GM18907 (cell line): ENCODE data around the gene EHD4.
A peak's percentile ranks its signal among the peaks of the same experiment; 100 is the strongest.

Source experiments
- ATAC-seq: cut with Tn5 transposase; IDR thresholded peaks from one replicate; pipeline ENCODE4 v1.9.1; 2021; ENCODE audit warnings: mild to moderate bottlenecking, moderate library complexity; ENCODE audit not compliant: unreplicated experiment

Gene EHD4

DNA sequence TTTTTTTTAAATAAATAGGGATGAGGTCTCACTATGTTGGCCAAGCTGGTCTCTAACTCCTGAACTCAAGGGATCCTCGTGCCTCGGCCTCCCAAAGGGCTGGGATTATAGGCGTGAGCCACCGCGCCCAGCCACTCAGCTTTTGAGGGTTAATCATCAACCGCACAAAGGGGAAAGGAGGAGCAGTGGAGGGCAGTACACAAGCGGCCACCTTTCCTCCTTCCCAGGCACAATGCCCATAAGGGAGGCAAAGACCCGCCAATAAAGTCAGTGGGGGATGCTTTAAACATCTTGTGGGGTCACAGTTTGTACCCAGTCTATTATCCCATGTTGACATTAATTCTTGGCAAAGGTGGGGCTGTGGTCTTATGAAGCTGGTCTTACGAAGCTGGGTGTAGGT lies 32.4 kb downstream of the EHD4 start:
- no peak for ATAC-seq

DNA sequence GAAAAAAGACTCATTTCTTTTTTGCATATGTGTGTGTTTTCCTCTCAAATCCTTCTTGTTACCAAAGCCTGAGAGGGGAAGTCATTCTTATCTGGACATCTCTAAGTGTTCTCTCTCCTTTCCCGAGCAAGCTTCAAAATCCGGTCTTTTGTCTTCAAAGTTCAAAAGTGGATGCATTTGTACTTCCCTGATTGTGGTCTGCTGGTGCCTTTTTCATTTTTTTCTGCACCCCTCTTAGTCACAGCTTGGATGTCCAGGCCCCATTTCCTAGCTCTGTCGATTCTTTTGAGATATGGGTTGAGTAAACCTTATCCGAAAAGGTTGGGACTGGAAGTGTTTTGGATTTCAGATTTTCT lies 34.8 kb downstream of the EHD4 start:
- ATAC-seq = no peak

DNA sequence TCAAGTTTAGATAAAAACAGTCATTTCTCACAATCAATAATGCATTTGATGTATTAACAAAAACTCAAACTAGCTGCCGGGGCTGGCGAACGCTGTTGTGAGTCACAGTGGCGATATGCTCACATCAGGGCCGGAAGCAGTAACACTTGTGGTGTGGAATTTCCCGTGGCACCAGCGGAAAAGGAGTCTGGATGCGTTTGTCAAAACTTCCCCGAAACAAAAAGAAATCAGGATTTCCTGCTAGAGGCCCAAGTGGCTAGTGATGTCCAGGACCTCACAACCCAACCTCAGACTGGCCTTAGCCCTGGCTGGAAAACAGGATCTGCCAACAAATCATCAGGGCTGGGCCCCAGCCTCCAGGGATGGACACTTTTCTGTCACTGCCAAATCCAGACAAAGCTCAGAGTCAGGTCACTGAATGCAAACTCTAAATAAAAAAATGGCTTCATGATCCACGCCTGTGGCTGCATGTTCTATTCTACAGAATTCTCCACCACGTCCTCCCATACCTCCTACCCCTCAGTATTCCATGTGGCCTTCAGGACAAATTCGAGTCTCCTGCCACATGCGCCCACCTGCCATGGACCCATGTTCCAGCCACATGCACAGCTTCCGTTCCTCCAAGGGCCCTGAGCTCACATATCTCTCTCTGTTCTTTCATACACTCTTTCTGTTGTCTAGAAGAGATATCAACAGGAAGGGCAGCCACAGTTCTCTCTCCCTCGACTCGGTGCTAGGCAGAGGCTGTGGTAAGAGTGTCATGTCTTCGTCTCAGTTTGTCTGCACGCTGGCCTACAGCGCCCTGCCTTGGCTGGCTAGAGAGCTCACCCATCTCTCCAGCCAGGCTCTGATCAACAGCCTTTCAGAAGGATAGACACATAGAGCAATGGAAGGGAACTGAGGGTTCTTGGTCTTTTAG lies 35.4 kb downstream of the EHD4 start:
- no peak for ATAC-seq

- ATAC-seq = no peak
Measured at GRCh38 chr15:41936155-41936554, 36.2 kb downstream of the EHD4 start.

GRCh38 chr15:41935566-41936020 lies 36.8 kb downstream of the EHD4 start:
- ATAC-seq = no peak

DNA sequence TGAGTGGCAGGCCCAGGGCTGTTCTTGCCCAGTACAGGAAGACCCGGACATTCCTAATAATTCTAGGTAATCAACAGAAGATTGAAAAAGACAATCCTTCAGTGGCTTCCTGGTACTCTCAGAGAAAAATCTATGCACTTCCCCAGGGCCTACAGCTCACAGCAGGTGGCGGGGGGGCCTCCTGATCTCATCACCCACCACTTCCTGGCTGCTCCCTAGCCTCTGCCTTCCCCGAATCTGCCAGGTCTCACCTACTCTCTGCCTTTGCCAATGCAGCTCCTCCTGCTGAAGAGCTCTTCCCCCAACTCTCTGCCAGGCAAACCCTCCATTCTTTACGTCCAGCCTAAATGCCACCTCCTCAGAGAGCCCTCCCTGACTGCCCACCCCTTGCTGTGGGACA lies 37.5 kb downstream of the EHD4 start:
- no peak for ATAC-seq

DNA sequence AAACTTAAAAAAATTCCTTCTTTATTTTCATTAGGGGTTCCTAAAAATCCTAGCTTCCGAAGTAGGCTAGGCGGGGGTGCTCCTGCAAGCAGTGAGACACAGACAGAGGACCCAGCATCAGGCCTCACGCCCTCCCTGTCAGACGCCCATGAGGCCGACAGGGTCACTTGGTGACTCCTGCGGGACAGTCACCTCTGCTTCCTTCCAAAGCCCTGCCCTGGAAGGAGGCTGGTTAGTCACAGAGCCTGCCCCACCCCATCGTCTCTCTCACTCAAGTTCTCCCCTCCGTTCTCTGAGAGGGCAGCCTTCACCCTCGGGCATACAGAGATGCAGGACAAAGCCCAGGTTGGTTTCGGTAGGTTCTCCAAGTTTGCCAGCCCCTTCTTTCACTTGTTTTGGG lies 38.6 kb downstream of the EHD4 start:
- no peak for ATAC-seq

DNA sequence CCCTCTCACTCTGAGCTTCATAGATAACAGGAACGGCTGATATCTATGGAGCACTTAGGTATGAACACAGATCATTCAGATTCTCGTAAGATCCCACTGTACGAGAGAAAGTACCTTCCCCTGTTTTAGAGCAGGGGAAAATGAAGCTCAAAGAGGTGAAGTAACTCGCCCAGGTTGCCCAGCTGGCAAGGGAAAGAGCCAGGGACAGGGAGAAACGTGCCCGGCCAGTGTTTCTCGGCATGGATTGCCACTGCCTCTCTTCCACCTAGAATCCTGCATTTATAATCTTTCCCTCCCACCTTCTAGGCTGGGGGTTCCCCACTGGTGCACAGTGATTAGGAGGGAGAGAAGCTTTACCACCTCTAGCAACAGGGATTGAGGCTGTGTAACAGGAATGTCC lies 39.0 kb downstream of the EHD4 start:
- no peak for ATAC-seq

DNA sequence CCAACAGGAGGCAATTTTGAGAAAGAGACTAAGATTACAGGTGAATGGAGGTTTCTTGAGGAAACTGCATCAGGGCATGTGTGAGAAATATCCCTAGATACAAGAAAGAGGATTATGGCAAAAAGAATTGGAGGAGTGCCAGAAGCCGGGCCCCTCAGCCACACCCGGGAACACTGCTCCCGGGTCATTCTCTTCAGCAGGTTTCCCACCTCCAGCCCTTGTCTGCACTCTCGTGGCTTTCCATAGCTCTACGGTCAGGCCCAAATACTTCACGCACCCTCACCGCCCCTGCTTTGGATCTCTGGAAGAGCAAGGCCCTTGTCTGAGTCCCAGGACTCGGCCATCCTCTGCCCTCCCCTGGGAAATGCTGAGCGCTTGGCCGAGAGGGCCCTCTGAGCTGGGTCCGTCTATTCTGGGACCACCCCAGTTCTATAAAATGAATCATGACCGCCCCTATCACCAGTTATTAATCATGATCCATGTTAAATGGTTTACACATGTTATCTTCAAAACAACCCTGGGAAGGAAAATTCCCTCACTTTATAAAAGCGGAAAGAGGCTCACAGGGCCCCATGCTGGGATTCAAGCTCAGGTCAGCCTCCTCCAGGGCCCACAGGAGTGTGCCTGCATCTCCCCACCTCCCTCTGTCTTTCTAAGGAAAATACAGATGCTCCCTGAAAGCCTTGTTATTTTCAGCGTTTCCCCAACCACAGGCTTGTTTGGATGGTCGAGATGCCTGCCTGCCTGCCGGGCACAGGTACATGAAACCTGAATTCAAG lies 39.7 kb downstream of the EHD4 start:
- no peak for ATAC-seq

- no peak for ATAC-seq
Measured at GRCh38 chr15:41932101-41932500, 40.3 kb downstream of the EHD4 start.

DNA sequence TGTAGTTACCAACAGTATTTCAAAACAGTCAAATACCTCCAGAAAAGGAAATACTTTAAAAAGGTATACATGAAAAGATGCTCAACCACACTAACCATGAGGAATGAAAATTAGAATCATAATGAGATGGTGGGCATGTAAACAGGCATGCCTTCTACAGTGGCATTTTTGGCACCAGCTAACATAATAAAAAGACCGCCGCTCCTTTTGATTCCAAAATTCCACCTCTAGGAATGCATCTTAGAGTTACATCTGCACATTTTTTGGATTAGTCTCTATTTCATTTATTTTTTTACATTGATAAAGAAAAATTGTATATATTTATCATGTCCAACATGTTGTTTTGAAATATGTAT lies 41.5 kb downstream of the EHD4 start:
- no peak for ATAC-seq

DNA sequence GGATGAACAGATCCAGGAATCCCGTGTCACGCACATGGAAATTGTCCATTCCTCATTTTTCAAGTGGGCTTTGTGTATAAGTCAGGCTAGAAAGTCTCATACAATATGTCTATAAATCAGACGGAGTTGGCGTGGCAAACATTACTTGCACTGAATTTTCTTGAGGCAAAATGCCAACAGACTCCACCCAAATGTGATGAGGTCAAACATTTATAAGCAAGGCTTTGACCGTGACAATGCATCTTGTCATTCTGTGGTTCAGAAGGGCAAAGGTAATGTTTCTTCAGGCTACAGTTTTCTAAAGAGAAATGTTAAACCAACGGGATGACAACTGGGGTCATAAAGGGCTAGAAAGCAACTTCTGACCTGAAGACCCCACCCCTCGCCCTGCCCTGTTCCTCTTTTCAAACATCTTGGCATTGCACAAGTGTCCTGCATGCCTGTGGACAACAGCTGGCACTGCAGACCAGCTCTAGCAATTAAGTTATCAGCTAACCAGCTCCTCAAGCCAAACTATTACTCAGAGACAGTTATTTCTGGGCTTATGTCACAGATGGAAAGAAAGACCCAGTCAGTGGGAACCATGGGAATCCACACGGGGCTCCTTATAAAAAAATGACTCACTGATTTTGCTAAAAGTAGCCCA lies 42.0 kb downstream of the EHD4 start:
- ATAC-seq = no peak

GRCh38 chr15:41928637-41929620 lies 43.4 kb downstream of the EHD4 start:
- ATAC-seq = peak; percentile 66

GRCh38 chr15:41928100-41928499 lies 44.3 kb downstream of the EHD4 start:
- no peak for ATAC-seq

- no peak for ATAC-seq
Measured at GRCh38 chr15:41927536-41927935, 44.8 kb downstream of the EHD4 start.

DNA sequence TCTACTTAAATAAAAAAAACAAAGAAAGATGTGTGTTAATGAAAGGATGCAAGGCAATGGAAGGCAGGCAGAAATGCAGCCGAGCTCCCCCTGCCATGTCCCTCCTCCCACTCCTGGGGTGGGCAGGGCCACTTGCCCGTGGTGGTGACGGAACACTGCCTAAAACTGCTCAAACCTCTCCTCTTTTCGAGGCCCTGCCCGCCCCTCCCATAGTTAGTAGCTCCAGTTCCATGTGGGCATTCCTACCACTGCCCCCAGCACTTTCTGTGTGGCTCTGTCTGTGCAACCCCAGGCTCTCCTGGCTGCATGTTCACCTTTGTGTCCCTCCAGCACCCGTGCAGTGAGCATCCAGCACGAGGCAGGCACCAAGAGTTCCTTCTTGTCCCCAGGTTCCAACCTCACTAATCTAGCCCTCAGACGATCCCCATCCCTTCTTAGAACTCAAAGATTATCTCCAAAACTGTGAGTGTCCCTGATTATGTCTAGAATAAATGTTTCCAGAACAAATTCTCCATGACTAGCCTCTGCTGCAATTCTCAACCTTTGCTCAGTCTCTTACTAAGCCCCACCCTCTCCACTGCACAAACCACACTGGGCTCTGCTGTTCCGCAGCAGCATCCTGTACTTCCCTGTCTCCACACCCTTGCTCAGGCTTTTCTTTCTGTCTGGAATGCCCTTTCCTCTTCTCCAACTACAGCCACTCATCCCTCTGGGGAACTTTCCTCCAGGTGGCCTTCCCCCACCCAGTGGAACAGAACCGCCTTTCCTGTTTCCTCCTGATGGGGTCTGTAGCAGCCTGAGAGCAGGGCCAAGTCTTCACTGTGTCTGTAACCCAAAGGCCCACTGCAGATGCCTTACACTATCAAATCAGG lies 45.9 kb downstream of the EHD4 start:
- no peak for ATAC-seq

DNA sequence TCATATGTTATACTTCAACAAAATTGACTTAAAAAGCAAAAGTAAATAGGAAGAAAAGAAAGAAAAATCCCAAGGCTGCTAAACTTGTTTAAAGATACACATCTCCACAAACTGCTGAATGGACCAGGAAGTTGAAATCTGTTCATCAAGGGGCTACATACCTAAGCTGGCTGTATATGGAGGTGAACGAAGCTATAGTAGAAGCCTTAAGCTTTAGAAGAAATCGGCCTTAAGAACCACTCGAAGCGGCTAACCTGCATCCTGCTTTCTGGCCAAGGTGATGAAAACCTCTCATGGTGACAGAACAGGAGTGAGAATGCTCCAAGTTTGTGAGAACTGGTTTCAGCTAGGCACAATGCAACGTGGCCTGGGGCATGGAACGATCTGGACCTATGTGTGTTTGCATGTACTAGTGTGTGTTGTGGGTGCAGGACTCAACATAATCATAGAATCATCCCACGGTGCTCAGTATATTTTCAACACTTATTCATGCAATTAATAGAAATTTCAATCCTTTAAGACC lies 47.2 kb downstream of the EHD4 start:
- no peak for ATAC-seq

DNA sequence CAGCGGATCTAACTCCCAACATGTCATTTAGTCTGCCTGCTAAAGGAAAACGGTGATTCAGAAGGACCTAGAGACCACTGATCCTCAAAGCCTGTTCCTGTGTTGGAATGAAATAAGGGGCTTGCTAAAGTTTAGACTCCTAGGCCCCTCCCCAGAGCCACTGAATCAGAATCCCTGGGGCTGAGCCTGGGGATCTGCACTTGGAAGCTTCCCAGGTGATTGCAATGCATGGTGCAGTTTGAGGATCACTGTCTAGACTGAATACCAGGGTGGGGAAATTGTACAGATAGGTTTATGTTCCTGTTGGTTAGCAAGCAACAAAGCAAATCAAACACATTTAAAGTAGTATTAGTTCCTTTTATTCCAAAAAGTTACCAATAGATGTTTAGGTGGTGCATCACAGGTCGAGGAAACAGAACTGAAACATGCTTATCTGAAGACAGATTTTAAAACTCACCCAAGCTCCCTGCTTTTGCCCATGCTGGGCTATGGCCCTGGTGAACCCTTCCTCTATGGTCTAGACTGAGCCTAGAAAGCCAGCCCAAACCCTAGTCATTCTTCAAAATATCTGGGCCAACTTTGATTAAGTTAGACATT lies 48.9 kb downstream of the EHD4 start:
- ATAC-seq = no peak

DNA sequence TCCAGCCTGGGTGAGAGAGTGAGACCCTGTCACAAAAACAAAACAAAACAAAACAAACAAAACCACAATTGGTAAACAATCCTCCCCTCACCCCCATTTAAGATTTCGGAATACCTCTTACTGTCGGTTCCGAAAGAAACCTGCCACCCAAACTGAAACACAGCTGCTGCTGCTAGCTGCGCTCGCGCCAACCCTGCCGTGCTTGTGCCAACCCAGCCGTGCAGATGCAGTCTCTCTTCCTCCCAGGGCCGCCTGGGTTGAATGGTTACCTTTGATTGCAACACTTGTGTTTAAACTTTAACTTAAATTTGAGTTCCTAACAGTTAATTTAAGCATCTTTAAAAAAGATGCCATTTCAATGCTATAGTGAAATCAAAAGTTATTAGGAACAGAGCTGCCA lies 50.0 kb downstream of the EHD4 start:
- no peak for ATAC-seq
